Neural progenitor cell (in vitro differentiated cells): ENCODE measurements around the gene PLXNA4. TPM values are rescaled to one million over a fixed set of nuclear protein-coding genes. Genes with fewer than 3 reads are reported as not detected.
A peak's percentile ranks its signal among the peaks of the same experiment; 100 is the strongest.

Source experiments
- DNase-seq: peaks from one replicate; pipeline ENCODE4 v3.0.0-alpha.2; 2016; ENCODE audit warnings: low spot score
- H2AFZ ChIP-seq: fragments of 200-600 bp; sonication (generic); replicated peaks from 2 replicates; pipeline ENCODE4 v1.6.1; 2016; ENCODE audit warnings: antibody characterized with exemption
- H3F3A ChIP-seq: fragments of 200-600 bp; sonication (generic); 2 replicates; pipeline ENCODE4 v1.6.1; 2016; ENCODE audit warnings: antibody characterized with exemption, low read depth
- H3K27ac ChIP-seq: fragments of 200-600 bp; sonication (generic); 2 replicates; pipeline ENCODE4 v1.5.1; 2016; ENCODE audit warnings: mild to moderate bottlenecking
- H3K27me3 ChIP-seq: fragments of 200-600 bp; sonication (generic); 2 replicates; pipeline ENCODE4 v1.6.1; 2016; ENCODE audit warnings: mild to moderate bottlenecking, moderate library complexity
- H3K36me3 ChIP-seq: fragments of 200-600 bp; sonication (generic); 2 replicates; pipeline ENCODE4 v1.5.1; 2016
- H3K4me1 ChIP-seq: fragments of 200-600 bp; sonication (generic); 2 replicates; pipeline ENCODE4 v1.6.1; 2016; ENCODE audit warnings: mixed run types
- H3K4me2 ChIP-seq: fragments of 200-600 bp; sonication (generic); 2 replicates; pipeline ENCODE4 v1.6.1; 2016
- H3K4me3 ChIP-seq: fragments of 200-600 bp; sonication (generic); 2 replicates; pipeline ENCODE4 v1.5.1; 2016
- H3K79me2 ChIP-seq: fragments of 200-600 bp; sonication (generic); 2 replicates; pipeline ENCODE4 v1.6.1; 2016; ENCODE audit warnings: low read depth
- H3K9ac ChIP-seq: fragments of 200-600 bp; sonication (generic); 2 replicates; pipeline ENCODE4 v1.6.1; 2016
- H3K9me3 ChIP-seq: fragments of 200-600 bp; sonication (generic); 2 replicates; pipeline ENCODE4 v1.5.1; 2016; ENCODE audit warnings: low read depth
- H4K20me1 ChIP-seq: fragments of 200-600 bp; sonication (generic); 2 replicates; pipeline ENCODE4 v1.6.1; 2016; ENCODE audit warnings: low read depth
- H3K27ac Mint-ChIP-seq: 3 replicates; pipeline ENCODE4 v1.8.0; 2021; ENCODE audit warnings: mixed read lengths
- H3K27me3 Mint-ChIP-seq: 2 replicates; pipeline ENCODE4 v1.8.0; 2022; ENCODE audit warnings: low read depth, mild to moderate bottlenecking, inconsistent platforms, moderate library complexity, mixed read lengths; ENCODE audit not compliant: insufficient read depth
- H3K36me3 Mint-ChIP-seq: 3 replicates; pipeline ENCODE4 v1.8.0; 2021; ENCODE audit warnings: mixed read lengths
- H3K4me1 Mint-ChIP-seq: 3 replicates; pipeline ENCODE4 v1.8.0; 2021; ENCODE audit warnings: mixed read lengths
- H3K4me3 Mint-ChIP-seq: 3 replicates; pipeline ENCODE4 v1.8.0; 2021; ENCODE audit warnings: mild to moderate bottlenecking, moderate library complexity, mixed read lengths
- H3K9me3 Mint-ChIP-seq: 3 replicates; pipeline ENCODE4 v1.8.0; 2020; ENCODE audit warnings: mixed read lengths
- CTCF ChIP-seq: fragments of 200-600 bp; sonication (generic); IDR thresholded peaks from 2 replicates; pipeline ENCODE4 v1.5.1; 2017; ENCODE audit warnings: antibody characterized with exemption, mild to moderate bottlenecking
- EZH2 ChIP-seq: fragments of 200-600 bp; sonication (generic); IDR thresholded peaks from 2 replicates; pipeline ENCODE4 v1.6.1; 2017; ENCODE audit warnings: antibody characterized with exemption, mild to moderate bottlenecking, moderate library complexity
- EZH2phosphoT487 ChIP-seq: fragments of 200-600 bp; sonication (generic); IDR thresholded peaks from 2 replicates; pipeline ENCODE4 v1.6.1; 2017; ENCODE audit warnings: antibody characterized with exemption
- total RNA-seq: library from RNA; depleted of rRNA; stranded (reverse); fragments of >200 nt; gene quantifications from 2 replicates; pipeline ENCODE4 v1.2.3, GENCODE V29; 2015; ENCODE audit warnings: low replicate concordance

Gene PLXNA4
- total RNA-seq, 1 donor from 2014 or later = 0.49 TPM

- H2AFZ ChIP-seq = no peak overlapping the region
- Mint-ChIP-seq H3K36me3 (no peaks in the 10 kb centered on the region), H3K27me3 (peaks cover 13% of the 10 kb centered on the region), H3K4me3 (no peak overlapping the region), H3K27ac (no peak overlapping the region), H3K9me3 (peaks cover 3% of the 10 kb centered on the region), H3K4me1 (peaks cover 9% of the 10 kb centered on the region)
- H3K27me3 ChIP-seq = no peaks in the 10 kb centered on the region
- no peak overlapping the region for H3K4me2 ChIP-seq
- H3K4me1 ChIP-seq = peaks cover 9% of the 10 kb centered on the region
- TF ChIP-seq EZH2phosphoT487 (no peak), EZH2 (no peak), CTCF (no peak)
- H3K36me3 ChIP-seq = no peaks in the 10 kb centered on the region
- H3K9ac ChIP-seq = no peak overlapping the region
- H4K20me1 ChIP-seq = no peaks in the 10 kb centered on the region
- no peaks in the 10 kb centered on the region for H3F3A ChIP-seq
- H3K9me3 ChIP-seq = no peaks in the 10 kb centered on the region
- no peak overlapping the region for H3K27ac ChIP-seq
- H3K4me3 ChIP-seq = no peak overlapping the region
- no peaks in the 10 kb centered on the region for H3K79me2 ChIP-seq
- DNase-seq = no peak
Measured at GRCh38 chr7:132240262-132240661, 336.0 kb downstream of the PLXNA4 start.

- H3K79me2 ChIP-seq = no peaks in the 10 kb centered on the region
- no peak overlapping the region for H3K9ac ChIP-seq
- no peak overlapping the region for H3K27ac Mint-ChIP-seq
- no peaks in the 10 kb centered on the region for H3K27me3 ChIP-seq
- DNase-seq = no peak
- no peaks in the 10 kb centered on the region for H4K20me1 ChIP-seq
- H3K4me1 Mint-ChIP-seq = peaks cover 10% of the 10 kb centered on the region
- no peaks in the 10 kb centered on the region for H3F3A ChIP-seq
- no peaks in the 10 kb centered on the region for H3K36me3 Mint-ChIP-seq
- no peak overlapping the region for H3K4me3 Mint-ChIP-seq
- H3K9me3 Mint-ChIP-seq = peaks cover 3% of the 10 kb centered on the region
- peaks cover 5% of the 10 kb centered on the region for H3K4me1 ChIP-seq
- H3K4me3 ChIP-seq = no peak overlapping the region
- H3K9me3 ChIP-seq = no peaks in the 10 kb centered on the region
- H3K27ac ChIP-seq = no peak overlapping the region
- H3K36me3 ChIP-seq = no peaks in the 10 kb centered on the region
- H3K4me2 ChIP-seq = no peak overlapping the region
- TF ChIP-seq EZH2 = no peak
- no peak for TF ChIP-seq EZH2phosphoT487
- peak; percentile 14 for TF ChIP-seq CTCF
- peaks cover 12% of the 10 kb centered on the region for H3K27me3 Mint-ChIP-seq
- no peak overlapping the region for H2AFZ ChIP-seq
Measured at GRCh38 chr7:132239422-132239994, 336.8 kb downstream of the PLXNA4 start.

GRCh38 chr7:132234711-132235110 is 341.6 kb downstream of the PLXNA4 start:
- H3K27me3 ChIP-seq = peaks cover 9% of the 10 kb centered on the region
- Mint-ChIP-seq H3K27ac (no peak overlapping the region), H3K36me3 (no peaks in the 10 kb centered on the region), H3K4me1 (peaks cover 28% of the 10 kb centered on the region), H3K4me3 (no peak overlapping the region), H3K27me3 (peaks cover 21% of the 10 kb centered on the region), H3K9me3 (peaks cover 5% of the 10 kb centered on the region)
- no peak overlapping the region for H2AFZ ChIP-seq
- peaks cover 12% of the 10 kb centered on the region for H3F3A ChIP-seq
- no peaks in the 10 kb centered on the region for H3K79me2 ChIP-seq
- TF ChIP-seq CTCF (no peak), EZH2phosphoT487 (no peak), EZH2 (no peak)
- H3K4me1 ChIP-seq = peaks cover 20% of the 10 kb centered on the region
- no peaks in the 10 kb centered on the region for H3K36me3 ChIP-seq
- DNase-seq = no peak
- H3K4me2 ChIP-seq = no peak overlapping the region
- H3K4me3 ChIP-seq = no peak overlapping the region
- H3K9ac ChIP-seq = no peak overlapping the region
- no peaks in the 10 kb centered on the region for H3K9me3 ChIP-seq
- peaks cover 4% of the 10 kb centered on the region for H4K20me1 ChIP-seq
- no peak overlapping the region for H3K27ac ChIP-seq
